NCI-H748 treated with DMSO at 0.1 percent for 48 hours (cell line): Measurements from ENCODE around the gene SHB.
"Not testable (repeated sequence)": the region's sequence is repeated elsewhere in the genome, so short reads cannot be mapped to it uniquely, and the experiment has no call there.

Experiments used
- DNase-seq: peaks from one replicate; lab custom pipeline; 2025; lab: John Stamatoyannopoulos, UW

SHB gene

GRCh38 chr9:37917801-37918664 is 151.0 kb downstream of the SHB start:
- no peak for DNase-seq

GRCh38 chr9:37917313-37917731 is 151.7 kb downstream of the SHB start:
- no peak for DNase-seq

GRCh38 chr9:37916471-37917312 is 152.3 kb downstream of the SHB start:
- DNase-seq: no peak

GRCh38 chr9:37915911-37916470 is 153.0 kb downstream of the SHB start:
- DNase-seq: no peak

GRCh38 chr9:37914701-37915358 is 154.2 kb downstream of the SHB start:
- DNase-seq: no peak

- DNase-seq: no peak
Measured at GRCh38 chr9:37914154-37914551, 154.9 kb downstream of the SHB start.

- peak; percentile 66 for DNase-seq
Measured at GRCh38 chr9:37913480-37914153, 155.4 kb downstream of the SHB start.

- no peak for DNase-seq
Measured at GRCh38 chr9:37911271-37911681, 157.8 kb downstream of the SHB start.

GRCh38 chr9:37910271-37910670 is 158.8 kb downstream of the SHB start:
- DNase-seq: no peak

GRCh38 chr9:37909836-37910235 is 159.2 kb downstream of the SHB start:
- DNase-seq: not testable (repeated sequence)

- no peak for DNase-seq
Measured at GRCh38 chr9:37909326-37909725, 159.7 kb downstream of the SHB start.

- no peak for DNase-seq
Measured at GRCh38 chr9:37908698-37909186, 160.3 kb downstream of the SHB start.

GRCh38 chr9:37908283-37908682 is 160.7 kb downstream of the SHB start:
- no peak for DNase-seq

GRCh38 chr9:37906312-37907239 is 162.5 kb downstream of the SHB start:
- DNase-seq: no peak

- DNase-seq: no peak
Measured at GRCh38 chr9:37905776-37906175, 163.3 kb downstream of the SHB start.

GRCh38 chr9:37905131-37905505 is 163.9 kb downstream of the SHB start:
- DNase-seq: no peak

GRCh38 chr9:37904445-37905130 is 164.4 kb downstream of the SHB start:
- no peak for DNase-seq

- DNase-seq: peak; percentile 80
Measured at GRCh38 chr9:37903647-37904444, 165.2 kb downstream of the SHB start, which contains the start of gene SLC25A51. Gene SLC25A51 (minus strand): TSS chr9:37904127. CDS start chr9:37888550, 15,577 bp downstream.
